Right ventricle myocardium inferior (tissue), 1 donor: Measurements from ENCODE around the gene TADA2B. TPM values are rescaled to one million over a fixed set of nuclear protein-coding genes. Genes with fewer than 3 reads are reported as not detected.
A peak's percentile ranks its signal among the peaks of the same experiment; 100 is the strongest.
"Not testable (repeated sequence)": the region's sequence is repeated elsewhere in the genome, so short reads cannot be mapped to it uniquely, and the experiment has no call there.

Experiments used
- ATAC-seq: fragments of 200-7000 bp; cut with Tn5 transposase; one replicate; pipeline ENCODE4 v1.9.1; 2020; ENCODE audit warnings: mild to moderate bottlenecking, moderate library complexity
- DNase-seq: peaks from one replicate; pipeline ENCODE4 v3.0.0; 2021; ENCODE audit errors: missing footprints
- intact Hi-C: fragments of 100-400 bp; cut with DNase I; formaldehyde crosslinking; loops from one replicate; pipeline ENCODE4 v1.11.0; 2022
- total RNA-seq: library from RNA; stranded (reverse); fragmentation: NEBNext Ultra II Directional; extraction: Animal tissue kit (Norgen Biotek cat#: 25700); gene quantifications from one replicate; pipeline ENCODE4 v1.2.1, GENCODE V29; 2021
- donor health status: DM: no; HTN: yes; CAD: no; lungs with severe emphysema.

The TADA2B gene
- total RNA-seq, 1 donor from 2014 or later, result 33.3 TPM

DNA sequence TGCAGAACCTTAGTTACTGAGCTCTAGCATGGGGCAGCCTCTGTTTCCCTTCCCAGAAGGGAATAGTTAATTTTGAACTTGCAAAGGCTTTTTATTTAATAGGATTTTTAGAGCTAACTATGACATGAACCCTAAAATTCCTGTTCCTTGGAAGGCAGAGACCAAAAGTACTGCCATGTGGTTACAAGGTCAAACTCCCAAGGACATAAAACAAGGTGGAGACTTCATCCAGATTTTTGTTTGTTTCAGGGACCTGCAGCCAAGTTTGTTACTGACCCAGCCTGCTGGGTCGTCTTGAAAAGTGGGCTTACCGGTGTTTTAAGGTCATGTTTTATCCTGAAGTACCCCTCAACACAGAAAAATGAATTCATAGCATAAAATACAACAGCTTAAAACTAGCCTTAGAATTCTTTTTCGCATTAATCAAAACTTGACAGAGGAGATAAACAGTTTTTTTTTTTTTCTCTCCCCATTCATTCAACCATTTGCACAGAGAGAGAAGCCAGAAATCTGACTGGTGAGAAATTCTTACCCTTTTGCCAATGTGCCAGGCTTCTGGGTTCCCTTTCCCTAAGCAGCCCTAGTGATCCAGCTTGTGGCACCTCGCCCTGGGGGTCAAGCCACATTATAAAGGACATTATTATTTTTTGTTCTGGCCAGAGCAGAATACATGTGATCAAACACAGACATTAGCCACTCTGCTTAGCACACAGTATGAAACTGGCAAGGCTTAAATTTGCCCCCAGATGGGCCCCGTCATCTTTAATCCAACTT lies 46.2 kb downstream of the TADA2B start:
- DNase-seq (no peak), ATAC-seq (no peak)
- intact Hi-C loops, result no loop called here

DNA sequence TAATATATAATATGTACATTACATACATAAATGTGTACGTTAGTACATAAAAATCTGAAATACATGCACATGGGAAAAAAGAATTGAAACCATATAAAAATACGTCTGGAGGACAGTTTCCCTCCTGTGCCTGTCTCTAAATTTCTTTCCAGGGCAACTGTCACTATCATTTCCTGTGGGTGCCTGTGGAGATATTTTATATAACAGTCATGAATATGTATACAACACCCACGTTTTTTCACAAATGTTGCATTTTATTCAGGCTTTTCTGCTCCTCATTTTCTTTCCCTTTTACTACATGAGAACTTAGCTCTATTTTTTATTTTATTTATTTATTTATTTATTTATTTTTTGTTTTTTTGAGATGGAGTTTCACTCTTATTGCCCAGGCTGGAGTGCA lies 48.9 kb downstream of the TADA2B start:
- ATAC-seq (no peak), DNase-seq (no peak)
- intact Hi-C loops, result no loop called here

DNA sequence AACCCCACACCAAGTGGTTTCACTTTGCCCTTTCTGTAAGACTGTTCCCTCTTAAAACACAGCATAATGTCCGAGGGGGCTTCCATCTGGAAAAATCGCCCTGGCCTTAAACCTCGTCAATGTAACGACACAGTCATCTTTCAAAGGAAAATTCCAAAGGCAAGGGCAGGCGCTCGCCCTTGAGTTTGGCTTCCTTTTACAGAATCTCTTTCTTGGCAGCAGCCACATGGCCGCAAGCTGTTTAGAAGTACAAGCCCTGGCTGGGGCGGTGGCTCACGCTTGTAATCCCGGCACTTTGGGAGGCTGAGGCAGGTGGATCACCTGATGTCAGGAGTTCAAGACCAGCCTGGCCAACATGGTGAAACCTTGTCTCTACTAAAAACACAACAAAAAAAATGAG lies 51.7 kb downstream of the TADA2B start:
- no peak for ATAC-seq
- intact Hi-C loops, result no loop called here
- no peak for DNase-seq

DNA sequence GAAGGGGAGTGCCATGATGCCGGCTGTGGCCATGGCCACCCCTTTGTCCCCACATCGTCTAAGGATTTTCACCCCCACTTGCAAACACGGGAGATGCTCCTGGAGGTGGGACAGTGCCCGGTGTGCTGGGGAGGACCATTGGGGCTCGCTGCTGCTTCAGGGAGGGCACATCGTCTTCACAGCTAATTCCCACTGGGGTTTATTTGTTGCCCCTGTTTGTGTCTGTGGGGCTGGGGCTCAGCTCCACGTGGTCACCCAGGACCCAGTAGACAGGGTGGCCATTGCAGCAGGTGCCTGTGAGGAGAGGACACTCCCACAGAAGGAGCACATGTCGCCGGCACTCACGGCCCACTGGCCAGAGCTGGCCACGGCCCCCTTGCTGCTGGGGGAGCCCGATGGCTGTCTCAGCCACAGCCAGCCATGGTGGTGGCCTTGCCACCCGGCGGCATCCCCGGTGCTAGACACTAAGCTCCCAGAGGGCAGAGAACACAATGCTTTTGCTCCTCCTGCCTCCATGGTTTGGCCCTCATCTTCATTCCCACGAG lies 52.5 kb downstream of the TADA2B start:
- ATAC-seq, result no peak
- DNase-seq, result no peak
- intact Hi-C loops, result no loop called here

DNA sequence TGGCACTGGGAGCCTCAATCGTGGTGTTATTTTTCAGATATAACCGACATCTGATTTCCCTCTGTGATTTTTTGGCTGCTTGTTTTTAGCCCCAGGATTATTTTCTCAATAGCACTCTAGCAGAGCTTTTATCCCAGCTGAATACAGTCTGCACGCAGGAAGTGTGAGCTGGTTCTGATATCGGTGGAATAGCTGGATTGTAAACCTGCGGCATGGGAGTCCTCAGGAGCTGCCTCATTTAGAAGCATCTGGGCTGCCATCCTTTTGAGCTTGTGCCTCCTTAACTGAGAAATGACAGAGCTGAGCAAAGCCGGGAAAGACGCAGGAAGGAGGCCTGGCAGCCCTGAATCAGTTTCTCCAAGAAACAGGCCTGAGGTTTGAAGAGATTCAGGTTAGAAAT lies 53.1 kb downstream of the TADA2B start:
- DNase-seq (no peak), ATAC-seq (no peak)
- intact Hi-C loops, result no loop called here

DNA sequence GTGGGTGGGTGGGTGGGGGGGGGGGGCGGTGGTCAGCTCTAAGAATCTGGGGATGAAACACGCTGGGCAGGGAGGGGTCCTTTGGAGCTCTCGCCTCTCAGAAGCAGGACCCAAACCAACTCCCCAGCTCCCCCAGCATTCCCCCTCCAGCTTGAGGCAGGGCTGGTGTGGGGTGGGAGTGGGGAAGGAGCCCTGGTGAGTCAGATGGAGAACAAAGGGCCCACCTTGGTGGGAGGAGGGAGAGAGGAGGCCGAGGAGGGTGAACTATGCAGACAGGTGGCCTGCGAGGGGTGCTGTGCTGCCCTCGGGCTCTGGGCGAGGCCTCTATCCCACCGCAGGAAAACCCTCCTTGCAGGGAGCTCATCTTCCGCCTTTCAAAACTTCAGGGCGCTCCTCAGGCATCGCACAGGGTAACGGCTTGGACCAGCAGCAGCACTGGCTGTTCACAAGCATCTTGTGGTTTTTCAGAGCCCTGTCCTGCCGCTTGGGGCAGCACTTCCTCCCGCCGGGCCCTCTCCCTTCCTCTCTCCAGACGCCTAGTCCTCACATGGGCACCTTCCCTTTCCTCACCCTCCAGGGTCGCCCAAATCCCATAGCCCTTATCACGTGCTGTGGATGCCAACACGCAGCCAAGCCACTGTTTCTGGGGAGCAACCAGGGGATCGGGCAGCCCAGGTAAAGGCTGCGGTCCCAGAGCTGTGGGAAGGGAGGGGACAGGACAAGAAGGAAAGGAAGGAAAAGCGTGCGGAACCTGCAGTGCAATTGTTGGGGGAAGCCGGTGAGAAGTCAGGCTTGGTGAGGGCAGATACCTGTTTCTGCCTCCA lies 58.7 kb downstream of the TADA2B start:
- peak; percentile 73 for ATAC-seq
- intact Hi-C loops, result no loop called here
- peak; percentile 81 for DNase-seq

DNA sequence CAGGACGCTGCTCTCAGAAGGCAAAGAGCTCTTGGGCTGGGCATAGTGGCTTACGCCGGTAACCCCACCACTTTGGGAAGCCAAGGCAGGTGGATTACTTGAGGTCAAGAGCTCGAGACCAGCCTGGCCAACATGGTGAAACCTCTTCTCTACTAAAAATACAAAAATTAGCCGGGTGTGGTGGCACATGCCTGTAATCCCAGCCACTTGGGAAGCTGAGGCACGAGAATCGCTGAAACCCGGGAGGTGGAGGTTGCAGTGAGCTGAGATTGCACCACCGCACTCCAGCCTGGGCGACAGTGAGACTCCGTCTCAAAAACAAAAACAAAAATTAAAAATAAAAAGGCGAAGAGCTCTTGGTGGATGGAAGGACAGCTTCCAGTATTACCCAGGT lies 59.3 kb downstream of the TADA2B start:
- DNase-seq, ATAC-seq, intact Hi-C loops: not testable (repeated sequence)

DNA sequence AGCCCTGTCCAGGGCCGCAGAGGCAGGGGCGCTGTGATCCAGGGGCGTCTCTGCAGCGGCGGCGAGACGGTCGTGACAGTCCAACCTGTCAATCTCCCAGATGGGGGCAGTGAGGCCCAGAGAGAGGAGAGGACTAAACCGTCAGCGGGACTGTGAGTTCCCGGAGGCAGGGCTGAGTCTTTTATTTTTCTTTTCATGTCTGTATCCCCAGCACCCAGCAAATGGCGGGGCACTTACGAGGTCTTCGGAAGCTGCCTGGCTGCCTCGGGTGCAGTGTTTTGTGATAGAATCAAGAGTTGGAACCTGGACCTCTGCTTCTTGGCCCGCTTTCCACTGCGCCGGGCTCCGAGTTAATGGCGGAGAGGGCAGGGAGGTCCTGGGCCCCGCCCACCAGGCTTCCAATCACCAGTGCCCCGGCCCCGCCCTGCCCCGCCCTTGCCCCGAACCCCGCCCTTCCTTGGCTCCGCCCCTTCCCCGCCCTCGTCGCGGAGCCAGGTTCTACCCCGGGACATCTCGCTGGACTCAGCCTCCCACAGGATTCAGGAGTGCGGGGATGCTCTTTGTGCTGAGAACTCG lies 59.9 kb downstream of the TADA2B start:
- ATAC-seq, result peak; percentile 96
- intact Hi-C loops, result no loop called here

DNA sequence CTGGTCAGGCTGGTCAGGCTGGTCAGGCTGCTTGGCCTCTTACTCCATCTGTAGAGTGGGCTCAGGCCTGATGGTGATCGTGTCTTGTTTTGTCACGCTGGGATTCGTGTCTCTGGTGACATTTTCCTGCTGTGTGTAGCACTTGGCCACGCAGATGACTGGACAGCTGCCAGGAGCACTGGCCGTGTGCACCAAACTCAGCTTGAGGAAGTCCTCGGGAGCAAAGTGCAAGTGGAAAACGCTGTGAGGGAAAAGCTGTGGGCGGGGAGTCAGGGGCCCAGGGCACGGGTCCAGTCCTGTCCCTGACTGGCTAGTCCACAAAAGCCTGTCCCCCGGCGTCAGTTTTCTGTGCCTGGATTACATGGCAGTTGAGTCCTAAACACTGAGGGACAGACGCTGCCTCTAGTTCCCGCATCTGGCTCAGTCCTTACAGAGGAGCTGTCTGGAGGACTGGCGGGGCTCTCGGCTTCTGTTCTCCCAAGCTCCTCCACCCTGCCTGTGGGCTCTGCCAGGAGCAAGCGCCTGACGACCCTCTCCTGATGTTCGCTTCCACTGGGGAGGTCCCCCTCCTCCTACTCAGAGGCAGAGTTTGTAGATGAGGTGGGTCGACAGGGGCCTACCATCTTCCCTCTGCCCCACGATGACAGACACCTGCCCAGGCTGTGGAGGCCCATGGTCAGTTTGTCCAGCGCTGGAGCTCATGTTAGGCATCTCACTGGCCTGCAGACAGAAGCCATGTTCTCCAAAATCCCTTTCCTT lies 60.6 kb downstream of the TADA2B start:
- peak; percentile 89 for DNase-seq

More for the DNA sequence above, 59.9 kb downstream of the TADA2B start:
- peak; percentile 94 for DNase-seq

DNA sequence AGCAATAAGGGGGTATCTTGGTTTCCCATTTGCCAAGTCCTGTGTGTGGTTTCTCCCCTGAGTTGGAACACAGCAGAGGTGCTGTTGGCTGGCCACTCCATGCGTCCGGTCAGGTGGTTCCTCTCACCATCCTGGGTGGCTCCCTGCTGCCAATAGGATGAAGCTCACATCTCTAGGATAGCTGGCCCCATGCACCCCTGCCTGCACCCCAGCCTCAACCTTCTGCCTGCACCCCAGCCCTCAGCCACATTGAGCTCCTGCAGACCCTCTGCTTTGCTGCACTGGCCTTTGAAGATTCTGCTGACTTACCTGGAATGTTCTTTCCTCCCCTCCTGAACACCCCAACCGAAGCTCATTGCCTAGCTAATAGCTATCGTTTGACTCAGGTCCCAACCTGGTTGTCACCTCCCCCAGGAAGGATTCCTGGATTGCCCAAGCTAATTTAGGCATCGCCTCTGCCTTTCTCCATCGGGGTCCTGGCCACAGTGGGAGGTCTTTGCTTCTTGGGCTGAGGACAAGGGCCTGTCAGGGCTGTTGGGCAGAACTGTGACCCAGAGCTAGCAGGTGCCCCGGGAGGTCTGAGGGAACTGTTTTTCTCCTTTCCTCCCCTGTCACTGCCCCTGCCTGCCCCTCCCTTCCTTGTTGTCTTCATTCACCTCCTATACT lies 61.3 kb downstream of the TADA2B start:
- intact Hi-C loops, result no loop called here
- DNase-seq (no peak), ATAC-seq (no peak)

More for the DNA sequence above, 60.6 kb downstream of the TADA2B start:
- intact Hi-C loops, result no loop called here
- ATAC-seq, result peak; percentile 48

DNA sequence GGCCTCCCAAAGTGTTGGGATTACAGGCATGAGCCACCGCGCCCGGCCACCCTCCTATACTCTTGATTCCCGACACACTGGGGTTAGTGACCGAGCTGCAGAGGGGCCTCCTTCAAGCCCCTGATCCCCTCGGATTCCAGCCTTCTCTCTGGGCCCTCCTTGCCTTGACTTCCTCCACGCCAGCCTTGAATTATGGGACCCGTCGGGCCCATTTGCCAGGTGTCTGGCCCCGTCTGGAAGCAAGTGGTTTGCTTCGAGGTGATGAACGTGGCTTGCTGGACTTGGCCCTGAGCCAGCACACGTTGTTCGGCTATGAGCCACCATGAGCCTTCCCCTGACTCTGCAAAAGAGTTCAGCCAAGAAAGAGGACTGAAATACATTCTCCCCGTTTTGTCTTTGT lies 62.1 kb downstream of the TADA2B start:
- intact Hi-C loops, result no loop called here

DNA sequence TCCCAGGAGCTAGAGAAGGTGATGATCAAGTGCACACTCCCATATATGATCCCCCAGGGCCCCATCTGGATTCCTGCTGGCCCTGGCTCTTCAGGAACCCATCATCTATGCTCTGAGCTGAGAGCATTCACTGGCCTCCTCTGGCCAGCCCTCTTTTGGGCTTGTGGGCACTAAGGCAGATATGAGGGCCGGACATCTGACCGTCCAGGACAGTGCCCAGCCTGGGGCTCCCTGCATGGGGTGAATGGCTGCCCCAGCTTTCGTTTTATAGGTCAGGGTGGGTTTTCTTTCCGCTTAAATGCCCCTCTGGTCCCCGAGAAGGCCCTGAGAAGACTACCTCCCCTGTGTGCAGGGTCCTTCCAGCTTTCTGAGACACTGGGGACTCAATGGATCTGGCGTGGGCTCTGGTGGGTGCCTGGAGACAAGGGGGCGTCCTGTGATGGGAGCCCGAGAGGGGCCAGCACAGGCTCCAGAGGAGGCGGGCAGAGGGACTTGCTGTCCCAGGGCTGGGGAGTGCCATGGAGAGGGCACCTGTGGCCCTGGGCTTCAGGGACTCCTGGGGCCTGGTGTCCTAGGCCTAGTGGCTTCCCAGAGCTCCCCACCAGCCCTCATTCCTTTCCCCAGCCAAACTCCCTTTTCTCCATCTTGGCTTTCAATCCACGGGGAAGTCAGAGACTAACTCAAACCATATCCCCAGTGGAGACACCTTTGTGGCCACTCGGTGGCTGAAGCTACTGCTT lies 64.2 kb downstream of the TADA2B start:
- no peak for ATAC-seq
- intact Hi-C loops, result no loop called here
- no peak for DNase-seq

More for the DNA sequence above, 62.1 kb downstream of the TADA2B start:
- ATAC-seq, result no peak
- DNase-seq, result no peak

Other genes starting within 250 kb of the TADA2B start
- gene TBC1D14, start 133.5 kb upstream of the TADA2B start, total RNA-seq, result 36.1 TPM
- gene GRPEL1, start 24.7 kb downstream of the TADA2B start, total RNA-seq, result 61.5 TPM
- gene SORCS2, start 149.2 kb downstream of the TADA2B start, total RNA-seq, result 1.1 TPM